ENCODE measurements around the gene TRIM38. TPM values are rescaled to one million over a fixed set of nuclear protein-coding genes. Genes with fewer than 3 reads are reported as not detected.

The TRIM38 gene
- total and polyA plus RNA-seq, 2 of the 13 experiments (the other 11 are each of a cell fraction or from before 2014, with no cell fraction given) = 2.5 to 3.1 TPM

GRCh38 chr6:26033085-26033940, 70.7 kb downstream of the TRIM38 start (continued):
- TF ChIP-seq SOX13 (IDR thresholded peaks at IDR 0.05) (0 out of 2 replicates have a peak, but pooled peaks have one; percentile 30), SOX13 (CRISPR knock-in tag; conservative IDR thresholded peaks at IDR 0.05 in 1 of 2, IDR thresholded peaks at IDR 0.05 in 1 of 2) (no peak; a peak in 1 of 4 replicates), KLF9 (CRISPR knock-in tag; IDR thresholded peaks at IDR 0.05; ENCODE audit: low read depth) (peak; percentile 71), WIZ (CRISPR knock-in tag; IDR thresholded peaks at IDR 0.05) (no peak), HNF4G (IDR thresholded peaks at IDR 0.05; ENCODE audit: borderline replicate concordance, low read depth, low read length) (no peak), HNF4G (CRISPR knock-in tag; IDR thresholded peaks at IDR 0.05; ENCODE audit: borderline replicate concordance, low read depth) (peak; percentile 20; the same call in 1 of the 2 replicates), GPN1 (CRISPR knock-in tag; IDR thresholded peaks at IDR 0.05; ENCODE audit: borderline replicate concordance) (no peak), ATF4 (CRISPR knock-in tag; IDR thresholded peaks at IDR 0.05) (0 out of 4 replicates have a peak, but pooled peaks of 1 of the 2 experiments have one; percentile 34), ZBTB3 (CRISPR knock-in tag; IDR thresholded peaks at IDR 0.05; ENCODE audit: borderline replicate concordance, low read depth) (0 out of 2 replicates have a peak, but pooled peaks have one; percentile 18), THAP7 (CRISPR knock-in tag; IDR thresholded peaks at IDR 0.05) (no peak), CEBPB (IDR thresholded peaks at IDR 0.05; ENCODE audit: borderline replicate concordance, low read depth, low read length) (no peak), NFYC (CRISPR knock-in tag; IDR thresholded peaks at IDR 0.05) (peak; percentile 98), NFYB (CRISPR knock-in tag; IDR thresholded peaks at IDR 0.05) (peak; percentile 93), KMT2B (CRISPR knock-in tag; IDR thresholded peaks at IDR 0.05) (no peak), PHF5A (CRISPR knock-in tag; IDR thresholded peaks at IDR 0.05; ENCODE audit: low read depth, unreplicated experiment) (no peak), ZNF691 (CRISPR knock-in tag; IDR thresholded peaks at IDR 0.05; ENCODE audit: borderline replicate concordance, low read depth) (no peak), E2F2 (CRISPR knock-in tag; IDR thresholded peaks at IDR 0.05; ENCODE audit: borderline replicate concordance) (no peak), MXI1 (IDR thresholded peaks at IDR 0.05; ENCODE audit: borderline replicate concordance, low read depth, low read length) (0 out of 3 replicates have a peak, but pooled peaks have one; percentile 26), KDM1A (CRISPR knock-in tag; IDR thresholded peaks at IDR 0.05) (no peak), PBX2 (CRISPR knock-in tag; IDR thresholded peaks at IDR 0.05) (no peak), SNRNP70 (IDR thresholded peaks at IDR 0.05; ENCODE audit: low read depth, low read length) (no peak), GPBP1L1 (CRISPR knock-in tag; IDR thresholded peaks at IDR 0.05) (no peak)
